ENCODE measurements around the gene MAT2A.
"Not testable (repeated sequence)": the region's sequence is repeated elsewhere in the genome, so short reads cannot be mapped to it uniquely, and the experiment has no call there.

MAT2A gene

DNA sequence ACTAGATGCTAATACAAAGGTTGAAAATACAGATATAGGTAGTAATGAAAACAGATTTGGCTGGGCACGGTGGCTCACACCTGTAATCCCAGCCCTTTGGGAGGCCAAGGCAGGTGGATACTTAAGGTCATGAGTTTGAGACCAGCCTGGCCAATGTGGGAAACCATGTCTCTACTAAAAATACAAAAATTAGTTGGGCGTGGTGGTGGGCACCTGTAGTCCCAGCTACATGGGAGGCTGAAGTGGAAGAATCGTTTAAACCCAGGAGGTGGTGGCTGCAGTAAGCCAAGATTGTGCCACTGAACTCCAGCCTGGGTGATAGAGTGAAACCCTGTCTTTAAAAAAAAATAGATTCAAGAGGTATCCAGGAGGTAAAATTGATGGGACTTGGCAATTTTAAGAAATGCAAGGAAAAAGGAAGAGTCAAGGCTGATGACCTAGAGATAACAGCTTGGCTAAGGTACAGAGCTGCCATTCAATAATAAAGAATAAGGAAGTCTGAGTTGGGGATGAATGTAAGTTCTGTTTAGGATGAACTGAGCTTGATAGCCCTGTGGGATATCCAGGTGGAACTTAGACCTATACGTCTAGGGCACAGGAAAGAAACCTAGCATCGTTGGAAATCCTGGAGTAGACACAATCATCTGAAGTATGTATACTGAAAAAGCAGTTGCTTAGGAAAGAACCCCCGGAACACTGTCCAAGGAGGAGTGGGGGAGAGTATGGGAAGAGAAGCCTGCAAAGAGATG lies 9.1 kb downstream of the MAT2A start:
- no peak for DNase-seq

DNA sequence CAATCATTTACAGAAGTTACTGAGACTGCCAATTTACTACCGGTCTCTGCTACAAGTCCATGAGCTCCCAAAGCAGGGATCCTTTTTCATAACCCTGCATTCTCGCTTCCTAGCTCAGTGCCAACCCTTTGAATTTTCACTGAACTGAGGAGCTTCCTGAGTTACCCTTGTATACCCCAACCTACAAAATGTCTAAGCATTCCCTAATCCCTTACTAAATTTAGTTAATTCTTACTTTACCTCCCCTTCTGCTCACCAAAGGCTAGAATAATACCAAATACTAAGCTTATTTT lies 9.6 kb downstream of the MAT2A start:
- no peak for DNase-seq

DNA sequence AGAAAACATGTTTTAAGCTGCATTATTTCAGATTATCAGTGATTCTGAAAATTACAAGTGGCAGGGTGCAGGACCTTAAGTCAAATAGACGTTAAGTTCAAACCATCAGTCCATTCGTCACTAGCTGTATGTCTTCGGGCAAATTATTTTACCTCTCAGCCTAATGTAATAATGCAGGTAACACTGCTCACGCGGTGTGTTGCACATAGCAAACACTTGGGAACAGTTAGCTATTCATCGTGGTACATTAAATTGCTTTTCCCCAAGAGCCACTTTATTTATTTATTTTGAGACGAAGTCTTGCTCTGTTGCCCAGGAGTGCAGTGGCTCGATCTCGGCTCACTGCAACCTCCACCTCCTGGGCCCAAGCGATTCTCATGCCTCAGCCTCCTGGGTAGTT lies 10.1 kb downstream of the MAT2A start:
- no peak for DNase-seq

DNA sequence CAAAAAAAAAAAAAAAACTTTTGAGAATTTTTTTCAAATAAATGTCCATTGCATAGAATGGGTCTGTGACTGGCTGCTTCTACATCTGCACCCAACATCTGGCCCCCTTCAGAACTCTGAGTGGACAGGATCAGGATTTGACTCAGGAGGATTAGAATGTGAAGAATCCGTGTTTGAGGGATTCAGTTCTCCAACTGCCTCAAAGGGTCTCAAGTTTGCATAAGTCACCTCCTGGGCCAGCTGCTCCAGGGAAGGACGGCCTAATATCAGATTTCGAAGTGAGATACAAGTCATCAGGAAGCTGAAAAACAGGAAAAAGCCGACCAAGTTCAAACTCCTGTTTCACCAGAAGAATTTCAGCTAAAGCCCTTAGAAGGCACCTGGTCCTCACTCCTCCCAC lies 10.9 kb downstream of the MAT2A start:
- DNase-seq, result no peak

DNA sequence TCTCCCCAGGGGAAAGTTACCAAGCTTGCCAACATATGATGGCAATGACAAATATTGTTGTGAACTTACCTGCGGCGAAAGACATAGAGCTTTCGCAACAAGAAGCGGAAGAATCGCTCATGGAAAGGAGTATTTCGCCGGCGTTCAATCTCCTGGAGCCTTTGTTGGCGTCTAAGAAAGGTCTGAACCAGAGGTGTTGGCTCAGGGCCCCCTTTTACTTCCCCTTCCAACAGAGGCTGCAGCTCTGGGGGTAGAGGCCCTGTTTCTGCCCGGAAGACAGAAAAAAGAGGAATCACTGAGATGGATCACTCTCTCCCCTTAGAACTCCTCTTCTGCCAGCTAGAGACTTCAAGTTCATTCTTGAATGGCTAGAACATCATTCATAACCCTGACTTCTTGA lies 11.5 kb downstream of the MAT2A start:
- DNase-seq, result no peak

DNA sequence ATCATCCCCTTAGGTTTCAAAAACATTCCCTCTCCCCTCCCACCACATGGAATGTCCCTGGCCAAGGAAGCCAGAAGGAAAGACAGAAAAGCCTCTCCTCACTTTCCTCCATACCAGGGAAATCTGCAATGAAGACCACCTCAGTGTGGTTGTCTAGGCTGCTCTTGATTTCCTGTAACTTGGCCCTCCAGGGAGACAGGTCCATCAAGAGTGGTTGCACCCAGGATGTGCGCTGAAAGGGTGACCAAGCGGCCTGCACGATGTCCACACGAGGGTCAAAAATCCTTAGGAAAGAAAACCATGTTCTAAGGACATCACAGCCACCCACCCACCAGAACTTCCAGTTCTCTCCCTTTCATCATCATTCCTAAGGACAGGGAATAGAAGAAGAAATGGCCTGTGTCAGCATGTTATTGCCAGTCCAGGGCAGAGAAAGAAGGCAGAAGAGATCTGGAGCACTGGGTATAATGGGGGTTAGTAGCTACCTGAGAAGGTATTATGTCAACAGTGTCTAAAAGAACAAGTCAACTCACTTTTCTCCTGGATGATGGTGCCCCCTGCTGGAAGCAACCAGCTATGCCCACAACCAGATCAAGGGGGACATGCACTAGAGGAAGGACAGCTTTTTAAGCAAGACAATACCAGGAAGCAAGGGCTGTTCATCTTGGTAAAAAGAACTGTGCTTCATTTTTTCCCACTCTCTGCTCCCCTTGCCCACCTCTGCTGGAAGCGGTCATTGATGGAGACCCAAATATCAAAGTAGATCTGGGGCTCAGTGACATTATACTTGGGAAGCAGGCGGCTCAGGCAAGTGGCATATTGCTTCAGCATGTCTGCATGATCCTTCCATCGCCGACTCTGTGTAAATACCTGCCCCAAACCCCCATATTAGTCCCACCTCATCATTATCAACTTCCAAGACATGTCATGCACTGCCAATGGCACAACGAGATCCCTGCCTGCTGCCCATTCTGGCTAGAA lies 13.0 kb downstream of the MAT2A start:
- DNase-seq, result peak; percentile 62

DNA sequence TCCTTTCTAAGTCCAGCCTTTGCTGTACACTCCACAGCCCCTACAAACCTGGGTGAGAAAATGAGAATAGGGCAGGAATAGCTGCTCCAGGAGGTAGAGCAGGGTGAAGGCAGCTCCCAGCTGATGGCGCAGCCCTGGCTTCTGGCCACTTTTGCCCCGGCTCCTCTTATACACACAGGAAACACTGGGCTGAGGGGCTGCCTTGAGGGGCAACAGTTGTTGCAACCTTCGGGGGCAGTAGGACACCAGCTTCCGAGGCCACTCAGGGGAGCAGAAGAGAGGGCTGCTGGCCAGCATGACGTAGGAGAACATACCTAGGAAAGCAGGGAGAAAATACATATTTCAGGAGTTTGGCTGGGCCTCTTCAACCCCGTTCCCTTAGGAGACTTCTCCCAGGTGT lies 14.2 kb downstream of the MAT2A start:
- no peak for DNase-seq

DNA sequence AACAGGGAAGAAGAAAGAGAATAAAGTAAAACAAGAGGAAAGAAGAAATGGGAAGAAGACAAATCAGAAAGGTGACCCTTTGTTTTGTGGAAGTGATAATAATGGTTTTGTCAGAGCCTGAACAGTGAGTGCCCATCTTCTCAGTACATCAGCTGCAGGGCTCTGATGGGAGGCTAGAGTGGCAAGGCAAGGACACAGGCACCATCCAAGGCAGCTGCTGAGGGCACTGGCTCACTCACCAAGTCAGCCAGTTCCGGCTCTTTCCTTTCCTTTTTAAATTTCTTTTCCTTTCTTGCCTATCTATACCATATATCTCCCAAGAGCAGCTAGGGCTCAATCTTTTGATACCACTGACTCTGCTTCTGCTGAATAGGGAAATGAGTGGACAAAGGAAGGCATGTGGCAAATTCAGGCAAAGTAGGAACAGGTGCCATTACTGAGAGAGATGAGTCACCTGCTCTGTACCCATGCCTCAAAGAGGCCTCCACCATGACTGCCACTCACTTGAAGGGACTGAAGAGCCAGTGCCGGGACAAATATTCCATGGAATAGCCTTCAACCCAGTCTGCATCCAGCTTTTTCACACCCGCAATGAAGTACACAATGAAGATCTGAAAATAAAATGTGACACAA lies 16.1 kb downstream of the MAT2A start:
- DNase-seq, result no peak

DNA sequence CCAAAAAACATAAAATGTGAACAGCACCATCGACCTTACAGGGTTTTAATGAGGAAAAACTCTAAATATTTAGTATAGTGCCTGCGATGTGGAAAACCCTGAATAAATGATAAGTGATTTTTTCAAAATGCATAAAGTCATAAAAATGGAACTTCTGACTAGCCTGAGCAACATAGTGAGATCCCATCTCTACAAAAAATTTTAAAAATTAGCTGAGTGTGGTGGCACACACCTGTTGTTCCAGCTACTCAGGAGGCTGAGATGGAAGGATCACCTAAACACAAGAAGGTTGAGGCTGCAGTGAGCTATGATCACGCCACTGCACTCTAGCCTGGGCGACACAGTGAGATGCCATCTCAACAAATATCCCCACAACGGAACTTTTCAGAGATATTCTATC lies 18.2 kb downstream of the MAT2A start:
- no peak for DNase-seq

DNA sequence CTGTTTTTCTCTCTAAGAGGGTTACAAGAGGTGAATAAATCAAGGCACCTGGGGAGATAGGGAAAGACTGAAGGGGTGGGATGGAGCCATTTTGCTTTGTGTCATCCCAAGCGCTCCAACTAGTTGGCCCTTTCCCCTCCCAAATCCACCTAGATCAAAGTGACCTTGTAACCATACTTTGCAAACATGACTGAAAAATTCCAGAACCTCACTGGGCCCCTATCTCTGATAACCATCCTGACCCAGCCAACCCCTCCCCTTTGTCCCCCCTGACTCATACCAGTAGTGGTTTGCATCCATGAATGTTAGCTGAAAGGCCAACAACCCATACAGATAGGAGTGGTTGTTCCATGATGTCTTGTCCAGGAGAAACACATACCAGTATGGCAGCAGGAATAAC lies 19.2 kb downstream of the MAT2A start:
- no peak for DNase-seq

DNA sequence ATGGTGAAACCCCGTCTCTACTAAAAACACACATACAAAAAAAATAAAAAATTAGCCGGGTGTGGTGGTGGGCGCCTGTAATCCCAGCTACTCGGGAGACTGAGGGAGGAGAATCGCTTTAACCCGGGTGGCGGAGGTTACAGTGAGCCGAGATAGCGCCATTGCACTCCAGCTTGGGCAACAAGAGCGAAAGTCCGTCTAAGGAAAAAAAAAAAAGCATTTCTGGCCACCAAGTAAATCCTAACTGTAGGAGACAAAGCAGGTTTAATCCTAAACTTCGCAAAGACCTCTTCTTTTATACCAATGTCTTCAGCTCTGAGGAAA lies 21.4 kb downstream of the MAT2A start:
- not testable (repeated sequence) for DNase-seq

DNA sequence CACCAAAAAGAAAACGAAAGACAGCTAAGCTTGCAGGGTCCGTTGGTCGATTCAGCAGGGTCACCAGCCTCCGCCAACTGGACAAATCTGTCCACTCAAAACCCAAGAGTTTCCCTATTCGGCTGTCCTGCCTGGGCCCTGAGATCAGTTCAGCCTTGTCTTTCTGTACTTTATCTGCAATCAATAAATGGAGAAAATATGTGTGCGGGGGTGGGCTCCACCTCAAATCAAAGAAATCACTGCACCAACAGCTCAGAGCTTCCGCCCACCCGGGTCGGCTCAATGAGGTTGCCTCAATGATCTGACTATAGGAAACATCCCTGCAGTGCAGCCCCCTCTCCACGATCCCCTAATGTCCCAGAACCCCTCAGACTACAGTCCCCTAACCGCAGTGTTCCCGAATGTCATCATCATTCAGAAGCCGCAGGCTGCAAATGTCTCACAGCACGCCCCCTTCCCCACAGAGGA lies 21.9 kb downstream of the MAT2A start:
- no peak for DNase-seq

DNA sequence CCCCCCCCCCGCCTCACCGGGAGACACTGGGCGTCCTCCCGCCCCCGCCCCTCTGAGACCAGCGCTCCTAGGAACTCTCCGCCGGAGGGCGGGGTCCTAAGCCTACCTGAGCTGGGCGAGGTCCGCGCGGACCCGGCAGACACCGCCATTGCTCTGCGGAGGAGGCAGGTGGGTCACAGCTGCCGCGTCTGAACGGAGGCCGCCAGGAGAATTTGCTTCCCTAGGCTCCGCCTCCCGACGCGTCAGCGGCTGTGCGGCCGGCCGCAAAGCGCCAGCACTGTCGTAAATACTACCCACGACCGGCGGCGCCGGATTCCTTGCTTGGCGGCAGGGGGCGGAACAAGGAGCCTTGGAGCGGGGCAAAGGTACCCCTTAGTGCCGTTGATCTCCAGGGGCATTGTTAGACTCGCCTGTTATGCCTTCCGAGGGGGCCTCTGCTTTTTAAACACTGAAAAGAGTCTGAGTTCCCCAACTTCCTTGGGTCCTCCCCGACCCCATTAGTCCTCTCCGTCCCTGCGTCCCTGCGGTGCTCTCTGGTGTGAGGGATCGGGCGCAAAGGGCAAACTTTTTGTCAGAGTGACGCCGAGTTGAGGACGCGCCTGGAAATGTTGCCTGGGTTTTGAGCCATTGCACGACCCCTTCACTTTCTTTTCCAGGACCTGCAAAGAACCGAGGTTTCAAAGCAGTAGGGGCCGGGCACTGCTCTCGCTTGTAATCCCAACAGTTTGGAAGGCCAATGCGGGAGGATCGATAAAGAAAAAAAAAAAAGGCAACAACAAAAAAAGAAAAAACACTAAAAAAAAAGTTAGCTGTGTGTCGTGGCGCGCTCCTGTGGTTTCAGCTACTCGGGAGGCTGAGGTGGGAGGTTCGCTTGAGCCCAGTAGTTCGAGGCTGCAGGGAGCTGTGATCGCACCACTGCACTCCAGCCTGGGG lies 22.6 kb downstream of the MAT2A start, which contains the start of gene GGCX:
GGCX (minus strand) TSS at position 214 of the 933 bp plus-strand sequence; CDS start at position 149, 65 bp downstream.
- DNase-seq, result peak; percentile 93

DNA sequence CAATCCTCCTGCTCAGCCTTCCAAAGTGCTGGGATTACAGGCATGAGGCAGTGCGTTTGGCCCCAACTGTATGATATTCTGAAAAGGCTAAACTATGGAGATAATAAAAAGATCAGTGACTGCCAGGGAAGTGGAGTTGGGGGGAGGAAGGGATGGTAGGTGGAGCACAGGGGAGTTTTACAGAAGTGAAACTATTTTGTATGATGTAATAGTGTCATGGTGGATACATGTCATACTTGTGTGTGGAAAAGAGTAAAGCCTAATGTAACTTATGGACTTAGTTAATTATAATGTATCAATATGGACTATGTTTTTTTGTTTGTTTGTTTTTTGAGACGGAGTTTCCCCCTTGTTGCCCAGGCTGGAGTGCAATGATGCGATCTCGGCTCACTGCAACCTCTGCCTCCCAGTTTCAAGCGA lies 25.2 kb downstream of the MAT2A start:
- no peak for DNase-seq

DNA sequence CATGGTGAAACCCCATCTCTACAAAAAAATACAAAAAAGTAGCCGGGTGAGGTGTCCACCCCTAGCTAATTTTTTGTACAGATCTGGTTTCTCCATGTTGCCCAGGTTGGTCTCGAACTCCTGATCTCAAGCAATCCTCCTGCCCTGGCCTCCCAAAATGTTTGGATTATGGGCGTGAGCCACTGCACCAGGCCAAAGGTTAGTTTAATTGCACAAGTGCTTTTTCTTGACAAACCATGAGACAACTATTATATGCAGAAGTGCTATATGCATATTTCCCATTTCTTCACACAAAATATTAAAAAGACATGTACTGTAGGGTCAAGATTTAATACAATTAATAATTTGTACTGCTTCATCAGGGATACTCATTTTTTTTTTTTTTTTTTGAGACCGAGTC lies 27.3 kb downstream of the MAT2A start:
- DNase-seq, result no peak

DNA sequence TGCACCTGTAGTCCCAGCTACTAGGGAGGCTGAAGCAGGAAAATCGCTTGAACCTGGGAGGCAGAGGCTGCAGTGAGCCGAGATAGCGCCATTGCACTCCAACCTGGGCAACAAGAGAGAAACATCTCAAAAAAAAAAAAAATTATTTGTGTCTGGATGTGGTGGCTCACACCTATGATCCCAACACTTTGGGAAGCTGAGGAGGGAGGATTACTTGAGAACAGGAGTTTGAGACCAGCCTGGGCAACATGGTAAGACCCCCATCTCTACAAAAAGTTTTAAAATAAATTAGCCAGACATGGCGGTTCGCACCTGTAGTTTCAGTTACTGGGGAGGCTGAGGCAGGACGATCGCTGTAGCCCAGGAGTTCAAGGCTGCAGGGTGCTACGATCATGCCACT lies 36.8 kb downstream of the MAT2A start:
- no peak for DNase-seq

DNA sequence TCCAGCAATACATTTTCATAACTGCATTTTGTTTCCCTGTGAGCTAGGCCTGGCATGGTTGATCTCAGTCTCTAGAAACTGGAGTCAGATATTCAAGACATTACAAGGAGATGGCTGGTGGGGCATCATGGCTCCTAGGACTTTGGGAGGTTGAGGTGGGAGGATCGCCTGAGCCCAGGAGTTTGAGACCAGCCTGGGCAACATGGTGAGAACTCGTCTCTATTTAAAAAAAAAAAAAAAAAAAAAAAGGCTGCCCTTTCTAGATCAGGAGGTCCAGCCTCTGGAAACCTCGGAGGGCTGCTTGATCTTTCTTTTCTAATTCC lies 38.1 kb downstream of the MAT2A start:
- no peak for DNase-seq

DNA sequence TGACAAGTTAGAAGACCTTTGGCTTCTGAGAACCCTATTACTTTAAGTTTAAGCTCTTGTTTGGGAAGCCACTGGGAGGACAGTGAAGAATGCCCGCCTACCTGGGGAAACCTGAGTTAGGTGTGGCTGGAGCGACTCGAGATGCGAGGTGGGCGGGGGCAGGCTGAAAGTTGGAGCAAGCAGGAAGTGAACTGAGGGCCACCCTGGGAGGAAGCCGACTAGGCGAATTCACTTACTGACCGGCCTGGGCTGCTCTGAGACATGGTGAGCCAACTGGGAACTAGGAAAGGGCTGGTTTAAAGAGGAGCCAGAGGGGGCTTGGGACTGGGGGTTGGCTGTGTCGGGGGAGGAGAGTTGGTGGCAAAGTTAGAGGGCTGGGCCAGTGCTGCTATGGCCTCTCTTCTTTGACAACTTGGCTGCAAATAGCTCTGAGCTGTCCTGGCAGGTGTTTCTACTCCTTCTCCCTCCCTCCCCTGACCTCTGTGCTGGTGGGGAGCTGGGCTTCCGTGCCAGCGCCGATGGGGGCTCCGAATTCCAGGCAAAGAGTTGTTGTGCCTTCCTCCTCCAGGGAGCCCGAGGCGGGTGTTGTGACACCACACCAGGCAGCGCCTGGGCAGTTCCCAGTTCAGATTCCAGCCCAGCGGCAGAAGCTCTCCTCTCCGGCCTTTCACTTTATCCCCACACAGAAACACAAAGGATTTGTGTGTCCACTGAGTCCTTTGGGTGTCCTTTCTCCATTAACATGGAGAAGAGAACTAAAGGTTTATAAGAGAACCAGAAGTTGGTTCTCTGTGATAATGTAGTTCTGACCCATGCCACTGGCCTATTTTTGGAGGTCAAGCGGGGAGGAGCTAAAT lies 38.6 kb downstream of the MAT2A start, which contains the start of gene VAMP8:
VAMP8 (plus strand) TSS at position 201 of the 857 bp plus-strand sequence; CDS start at position 262, 61 bp downstream.
- DNase-seq, result no peak

DNA sequence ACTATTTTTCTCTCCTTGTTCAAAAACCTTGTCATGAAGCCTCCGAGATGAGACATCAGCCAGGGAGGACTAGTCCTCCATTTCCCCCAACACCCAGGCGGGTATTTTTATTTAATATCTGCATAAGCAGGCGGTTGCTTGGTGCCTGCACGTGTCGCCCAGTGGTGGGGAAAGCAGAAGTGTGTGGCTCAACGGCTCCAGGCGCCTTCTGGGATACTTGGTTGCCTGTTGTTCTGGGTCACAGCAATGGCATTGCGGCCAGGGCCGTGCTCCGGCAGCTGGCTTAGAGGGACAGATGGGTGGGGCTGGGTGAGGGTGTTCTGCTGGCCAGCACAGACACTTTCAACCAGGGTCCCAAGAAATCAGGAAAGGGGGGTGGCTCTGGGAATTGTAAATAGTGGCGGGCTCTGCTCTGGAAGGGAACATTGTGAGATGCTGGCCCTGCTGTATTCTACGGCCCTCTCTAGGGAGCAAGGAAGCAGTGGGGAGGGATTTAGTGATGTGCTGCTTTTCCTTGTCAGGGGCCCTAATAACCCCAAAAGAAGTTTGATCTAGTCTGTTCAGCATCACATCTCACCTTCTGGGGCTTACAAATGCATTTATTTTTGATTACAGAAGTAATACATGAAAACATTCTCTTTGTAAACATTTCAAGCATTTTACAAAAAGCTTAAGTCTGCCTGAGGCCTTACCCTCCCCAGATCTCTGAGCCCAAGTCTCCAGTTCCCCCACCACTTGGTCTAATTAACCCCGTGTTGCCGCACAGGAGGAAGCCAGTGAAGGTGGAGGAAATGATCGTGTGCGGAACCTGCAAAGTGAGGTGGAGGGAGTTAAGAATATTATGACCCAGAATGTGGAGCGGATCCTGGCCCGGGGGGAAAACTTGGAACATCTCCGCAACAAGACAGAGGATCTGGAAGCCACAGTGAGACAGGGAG lies 39.5 kb downstream of the MAT2A start:
- DNase-seq, result no peak

DNA sequence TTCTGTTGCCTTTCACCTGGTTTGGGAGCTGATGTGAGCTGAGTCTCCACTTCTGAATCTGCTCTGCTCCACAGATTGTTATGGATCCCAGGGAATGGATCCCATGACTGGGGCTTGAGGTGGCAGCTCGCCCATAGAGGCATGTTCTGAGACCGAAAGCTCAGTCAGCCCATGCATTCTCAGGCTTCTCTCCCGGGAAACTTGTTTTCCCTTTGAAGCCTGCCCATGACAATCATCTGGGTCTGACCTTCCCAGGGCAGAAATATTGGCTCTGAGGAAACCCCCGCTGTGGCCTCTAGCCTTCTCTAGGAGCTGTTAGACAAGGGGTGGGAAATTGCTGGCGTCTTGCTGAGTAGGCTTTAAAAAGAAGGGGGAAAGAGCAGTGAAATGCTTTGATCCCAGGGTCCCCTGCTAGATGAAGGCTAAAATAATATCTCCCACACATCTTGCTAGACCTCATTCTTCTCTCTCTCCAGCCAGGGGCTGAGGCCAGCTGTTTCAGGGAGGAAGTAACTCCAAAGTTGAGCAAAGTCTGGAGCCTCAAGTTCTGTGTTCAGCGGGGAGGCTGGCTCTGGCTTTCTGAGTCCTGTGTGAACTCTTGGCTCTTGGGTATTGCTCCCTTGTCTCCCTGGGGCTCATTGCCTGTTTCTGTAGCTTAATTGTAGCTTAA lies 40.4 kb downstream of the MAT2A start:
- no peak for DNase-seq
